ENCODE measurements around the gene HS3ST6. TPM values are rescaled to one million over a fixed set of nuclear protein-coding genes. Genes with fewer than 3 reads are reported as not detected.
"Not testable (repeated sequence)": the region's sequence is repeated elsewhere in the genome, so short reads cannot be mapped to it uniquely, and the experiment has no call there.

HS3ST6 gene
- total RNA-seq, 1 experiment from 2014 or later, result not detected

DNA sequence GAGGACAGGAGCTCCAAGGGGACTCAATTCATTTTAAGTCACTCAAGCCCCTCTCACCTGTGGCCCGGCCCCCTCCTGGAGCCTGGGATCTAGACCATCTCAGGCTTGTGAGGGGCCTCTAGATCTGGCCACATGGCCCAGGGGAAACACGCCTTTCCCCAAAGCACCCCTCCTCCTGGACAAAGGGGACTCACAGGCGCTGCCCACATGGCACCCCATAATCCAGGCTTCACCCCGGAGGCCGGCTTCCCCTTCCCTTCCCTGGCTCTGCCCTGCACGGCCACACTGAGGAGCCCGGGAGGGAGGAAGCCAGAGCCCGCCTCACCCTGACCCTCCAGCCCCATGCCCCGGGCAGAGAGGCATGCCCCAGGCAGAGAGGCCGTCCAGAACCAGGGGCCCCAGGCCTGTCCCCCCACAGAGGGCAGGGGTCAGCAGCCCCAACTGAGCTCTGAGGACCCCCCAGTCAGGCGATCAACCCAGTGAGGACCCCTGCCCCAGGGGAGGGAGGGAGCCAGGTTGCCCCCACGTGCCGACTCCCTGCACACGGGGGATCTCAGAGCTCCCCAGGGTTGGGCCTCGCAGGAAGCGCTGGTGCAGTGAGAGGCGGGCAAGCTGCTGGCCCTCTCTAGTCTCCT, 10.9 kb downstream of the HS3ST6 start:
- no peak for DNase-seq (ENCODE audit: low read depth)

DNA sequence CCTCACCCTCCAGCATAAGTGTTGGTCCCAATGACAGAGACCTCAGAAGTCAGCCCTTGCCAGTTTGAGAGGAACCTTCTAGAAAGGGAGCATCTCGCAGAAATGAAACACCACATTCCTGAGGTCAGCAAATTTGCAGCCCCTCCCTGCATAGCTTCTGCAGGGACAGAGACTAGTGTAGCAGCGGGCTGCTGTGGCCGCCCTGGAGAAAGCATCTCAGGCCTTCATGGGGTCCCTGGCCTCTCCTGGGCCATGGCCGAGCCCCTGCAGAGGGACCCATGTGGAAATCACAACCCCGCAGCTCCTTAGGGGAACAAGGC, 11.4 kb downstream of the HS3ST6 start:
- DNase-seq (ENCODE audit: low read depth), result no peak

DNA sequence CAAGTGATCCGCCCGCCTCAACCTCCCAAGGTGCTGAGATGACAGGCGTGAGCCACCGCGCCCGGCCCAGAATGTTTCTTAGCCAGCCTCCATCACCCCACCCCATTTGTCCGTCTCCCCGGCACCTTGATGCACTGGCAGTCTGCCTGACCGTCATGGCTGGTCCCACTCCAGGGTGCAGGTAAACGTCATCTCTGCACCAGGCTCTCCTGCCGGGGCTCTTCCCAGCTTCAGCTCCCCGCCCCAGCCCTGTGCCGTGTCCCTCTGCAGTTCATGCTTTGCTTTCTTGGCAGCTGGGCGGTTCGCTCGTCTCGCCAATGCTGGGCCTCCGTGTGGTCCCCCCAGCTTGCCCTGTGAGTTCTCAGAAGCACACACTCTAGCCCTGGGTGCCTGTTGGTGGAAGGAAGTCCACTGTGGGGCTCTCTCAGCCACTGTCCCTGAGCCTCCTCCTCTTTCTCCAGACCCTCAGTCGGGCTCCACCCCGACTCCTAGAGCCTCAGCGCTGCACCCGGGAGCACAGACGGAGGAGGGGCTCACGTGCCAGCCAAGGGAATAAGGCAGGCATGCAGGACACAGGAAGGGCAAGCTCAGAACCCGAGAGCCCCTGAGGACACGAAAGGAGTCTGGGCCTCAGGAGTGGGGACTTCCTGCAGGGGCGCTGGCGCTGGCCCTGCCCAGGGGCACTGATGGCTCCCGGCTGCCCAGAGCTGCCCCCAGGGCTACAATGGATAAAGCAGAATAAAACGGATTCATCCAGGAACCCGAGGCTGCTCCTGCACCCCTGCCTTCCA, 12.0 kb downstream of the HS3ST6 start:
- no peak for DNase-seq (ENCODE audit: low read depth)

DNA sequence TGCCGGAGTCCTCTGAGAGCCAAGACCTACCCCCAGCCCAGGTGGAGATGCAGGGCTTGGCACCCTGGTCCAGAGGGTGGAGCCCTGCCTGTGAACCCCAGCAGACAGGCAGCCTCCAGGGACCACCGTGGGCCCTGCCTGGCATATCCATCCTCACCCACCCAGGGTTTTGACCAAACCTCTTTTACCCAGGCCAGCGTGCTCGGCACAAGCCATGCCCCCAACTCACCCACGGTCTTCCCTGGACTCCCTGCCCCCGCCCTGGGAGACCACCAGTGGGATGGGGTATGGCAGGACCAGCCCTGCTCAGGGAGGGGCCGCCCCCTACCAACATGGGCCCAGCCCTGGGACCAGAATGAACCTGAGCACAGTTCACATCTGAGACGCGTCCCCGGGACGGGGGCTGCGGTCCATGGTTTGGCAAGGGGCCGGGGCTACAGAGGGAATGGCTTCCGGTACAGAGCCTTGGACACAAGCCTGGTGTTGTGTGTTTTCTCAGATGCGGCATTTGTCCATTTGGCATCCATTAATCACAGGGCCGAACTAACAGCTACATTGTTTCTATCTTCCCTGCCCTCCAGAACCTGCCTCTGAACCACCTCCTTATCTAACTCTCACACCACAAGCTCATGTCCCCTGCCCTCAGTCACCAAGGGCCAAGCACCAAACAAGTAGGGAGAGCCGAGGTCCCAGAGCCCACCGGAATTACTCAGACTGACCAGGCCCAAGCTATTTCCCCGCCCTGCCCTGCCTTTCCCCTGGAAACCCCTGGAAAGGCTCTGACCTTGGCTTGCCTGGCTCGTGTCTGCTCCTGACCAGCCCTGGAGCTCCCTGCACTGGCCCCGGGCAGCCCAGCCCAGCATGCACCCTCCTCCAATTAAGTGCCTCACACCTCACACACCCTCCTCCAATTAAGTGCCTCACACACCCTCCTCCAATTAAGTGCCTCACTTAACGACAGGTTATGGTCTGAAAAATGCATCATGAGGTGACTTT, 14.1 kb downstream of the HS3ST6 start:
- no peak for DNase-seq (ENCODE audit: low read depth)

- DNase-seq (ENCODE audit: low read depth), result no peak
Measured at GRCh38 chr16:1903220-1903574, 15.0 kb downstream of the HS3ST6 start.

DNA sequence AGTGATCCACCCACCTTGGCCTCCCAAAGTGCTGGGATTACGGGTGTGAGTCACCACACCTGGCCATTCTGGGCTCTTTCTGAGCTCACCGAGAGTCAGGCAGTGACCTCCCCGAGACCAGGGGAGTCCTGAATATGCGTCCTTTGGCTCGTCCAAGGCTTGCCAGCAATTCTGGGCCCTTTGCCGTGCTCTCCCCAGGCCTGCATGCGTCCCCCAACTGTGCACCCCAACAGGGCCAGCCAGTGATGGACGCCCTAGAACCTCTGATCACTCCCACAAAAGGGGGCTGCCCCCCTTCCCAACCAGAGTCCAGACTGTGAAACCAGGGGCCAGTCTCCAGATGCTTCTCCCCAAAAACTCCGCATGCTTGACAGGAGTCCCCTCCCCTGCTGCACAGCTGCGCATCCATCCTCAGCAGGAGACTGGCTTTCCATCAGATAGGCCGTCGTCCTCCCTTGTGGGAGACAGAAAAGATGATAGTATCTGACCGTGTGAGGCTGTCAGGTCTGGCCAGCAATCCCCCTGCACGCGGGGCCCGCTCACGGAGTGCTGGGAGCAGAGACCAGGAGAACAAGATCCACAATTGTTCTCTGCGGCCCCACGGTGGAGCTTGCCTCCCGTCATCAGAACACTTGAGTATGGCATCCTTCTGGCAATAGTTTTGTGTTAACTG, 15.5 kb downstream of the HS3ST6 start:
- DNase-seq (ENCODE audit: low read depth), result no peak

- DNase-seq (ENCODE audit: low read depth), result no peak
Measured at GRCh38 chr16:1900452-1900774, 17.8 kb downstream of the HS3ST6 start.

GRCh38 chr16:1899641-1900451, 18.4 kb downstream of the HS3ST6 start:
- DNase-seq (ENCODE audit: low read depth), result no peak

- DNase-seq (ENCODE audit: low read depth), result not testable (repeated sequence)
Measured at GRCh38 chr16:1897692-1898091, 20.5 kb downstream of the HS3ST6 start.

GRCh38 chr16:1895949-1896675, 22.1 kb downstream of the HS3ST6 start:
- DNase-seq (ENCODE audit: low read depth), result no peak

GRCh38 chr16:1895068-1895467, 23.1 kb downstream of the HS3ST6 start:
- DNase-seq (ENCODE audit: low read depth), result no peak

DNA sequence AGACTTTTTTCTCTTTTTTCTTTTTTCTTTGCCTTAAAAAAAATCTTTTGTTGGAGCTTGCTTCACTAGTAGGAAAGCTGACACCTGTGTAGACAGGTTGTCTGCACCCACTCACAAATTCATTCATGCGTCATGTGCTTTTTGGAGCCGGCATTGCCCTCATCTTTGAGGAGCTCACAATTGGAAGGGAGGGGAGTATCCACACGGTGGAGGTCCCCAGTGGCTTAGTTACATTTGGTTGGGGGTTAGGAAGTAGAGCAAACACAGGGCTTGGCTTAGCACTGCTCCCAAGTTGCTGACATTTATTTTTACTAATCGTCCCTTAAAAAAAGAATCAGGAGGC, 27.5 kb downstream of the HS3ST6 start:
- no peak for DNase-seq (ENCODE audit: low read depth)

DNA sequence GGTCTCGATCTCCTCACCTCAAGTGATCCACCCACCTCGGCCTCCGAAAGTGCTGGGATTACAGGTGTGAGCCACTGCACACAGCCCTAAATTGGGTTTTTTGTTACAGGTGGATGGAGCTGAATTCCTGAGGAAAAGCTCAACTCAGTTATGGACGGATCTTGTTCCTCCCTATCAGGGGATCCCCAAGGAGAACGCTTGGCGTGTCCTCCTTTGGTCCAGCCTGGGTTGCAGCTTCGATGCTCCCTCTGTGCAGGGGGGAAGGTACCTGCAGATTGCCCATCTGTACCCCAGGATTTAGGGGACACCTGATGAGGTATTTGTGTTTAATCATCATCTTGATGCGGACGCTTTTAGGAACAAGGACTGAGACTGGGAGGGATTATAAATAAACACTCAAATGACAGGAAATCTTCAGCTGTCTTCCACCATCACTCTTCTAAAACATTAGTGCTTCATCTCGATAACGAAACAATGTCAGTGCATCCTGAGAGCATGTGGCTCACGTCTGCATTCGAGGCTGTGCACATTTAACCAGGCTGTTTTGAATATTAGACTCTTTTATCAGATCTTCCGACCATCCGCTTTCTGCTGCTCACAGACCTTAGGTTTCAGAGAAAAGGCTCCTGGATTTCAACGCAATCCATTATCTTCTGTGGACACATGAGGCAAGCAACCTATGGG, 28.0 kb downstream of the HS3ST6 start:
- no peak for DNase-seq (ENCODE audit: low read depth)

DNA sequence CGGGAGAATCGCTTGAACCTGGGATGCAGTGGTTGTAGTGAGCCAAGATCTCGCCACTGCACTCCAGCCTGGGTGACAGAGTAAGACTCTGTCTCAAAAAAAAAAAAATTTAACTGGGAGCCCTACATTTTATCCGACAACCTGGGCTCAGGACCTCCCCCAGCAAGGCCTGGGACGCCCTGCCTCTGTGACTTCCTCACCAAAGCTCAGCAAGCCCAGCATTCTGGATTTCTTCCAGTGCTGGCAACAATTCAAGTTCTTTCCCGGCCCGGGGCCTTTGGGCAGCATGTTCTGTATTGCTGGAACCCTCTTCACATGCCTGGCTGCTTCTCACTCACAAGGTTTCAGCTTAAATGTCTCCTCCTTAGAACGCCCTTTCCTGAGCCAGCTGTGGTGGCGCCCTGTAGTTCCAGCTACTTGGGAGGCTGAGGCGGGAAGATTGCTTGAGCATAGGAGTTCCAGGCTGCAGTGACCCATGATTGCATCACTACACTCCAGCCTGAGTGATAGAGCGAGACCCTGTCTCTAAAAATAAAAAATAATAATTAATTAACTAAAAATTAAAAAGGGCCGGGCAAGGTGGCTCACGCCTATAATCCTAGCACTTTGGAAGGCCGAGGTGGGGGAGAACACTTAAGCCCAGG, 30.4 kb downstream of the HS3ST6 start:
- peak; percentile 10 for DNase-seq (ENCODE audit: low read depth)

DNA sequence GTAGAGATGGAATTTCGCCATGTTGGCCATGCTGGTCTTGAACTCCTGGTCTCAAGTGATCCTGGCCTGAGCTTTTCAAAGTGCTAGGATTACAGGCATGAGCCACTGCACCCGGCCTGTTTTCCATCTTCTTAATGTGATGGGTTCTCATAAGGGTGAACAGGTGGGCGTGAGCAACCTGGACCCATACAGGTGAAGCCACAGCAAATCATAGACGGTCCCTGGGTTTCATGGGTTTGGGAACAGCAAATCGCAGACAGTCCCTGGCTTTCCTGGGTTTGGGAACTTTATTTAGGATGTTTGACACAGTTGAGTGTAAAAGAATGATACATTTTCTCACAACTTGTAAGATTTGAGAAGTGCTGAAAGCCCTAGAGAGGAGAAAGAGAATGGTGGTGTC, 33.3 kb downstream of the HS3ST6 start:
- no peak for DNase-seq (ENCODE audit: low read depth)

DNA sequence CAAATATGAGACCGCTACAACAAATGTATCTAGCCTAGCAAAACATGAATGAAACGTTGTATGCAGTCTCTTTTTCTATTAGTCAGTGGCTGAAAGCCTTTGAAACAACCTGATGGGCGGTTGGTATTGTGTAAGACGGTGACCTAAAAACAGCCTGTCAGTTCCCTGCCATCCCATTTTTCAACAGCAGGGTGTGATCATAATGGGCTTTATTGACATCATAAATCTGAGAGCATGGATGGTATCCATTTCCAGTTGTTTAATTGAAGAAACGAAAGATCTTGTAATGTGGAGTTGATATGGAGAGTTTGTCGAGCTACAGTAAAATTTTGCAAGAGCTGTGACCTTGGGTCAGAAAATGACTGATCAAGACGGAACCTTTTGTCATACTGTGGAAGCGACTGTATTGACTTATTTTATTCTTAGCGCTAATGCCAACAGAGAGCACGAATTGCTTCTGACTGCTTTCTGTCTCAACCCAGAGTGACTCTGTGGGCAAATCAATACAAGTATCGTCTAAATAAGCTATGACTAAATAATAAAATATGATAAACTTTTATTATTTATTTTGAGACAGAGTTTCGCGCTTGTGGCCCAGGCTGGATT, 34.0 kb downstream of the HS3ST6 start:
- DNase-seq (ENCODE audit: low read depth), result peak; percentile 36

DNA sequence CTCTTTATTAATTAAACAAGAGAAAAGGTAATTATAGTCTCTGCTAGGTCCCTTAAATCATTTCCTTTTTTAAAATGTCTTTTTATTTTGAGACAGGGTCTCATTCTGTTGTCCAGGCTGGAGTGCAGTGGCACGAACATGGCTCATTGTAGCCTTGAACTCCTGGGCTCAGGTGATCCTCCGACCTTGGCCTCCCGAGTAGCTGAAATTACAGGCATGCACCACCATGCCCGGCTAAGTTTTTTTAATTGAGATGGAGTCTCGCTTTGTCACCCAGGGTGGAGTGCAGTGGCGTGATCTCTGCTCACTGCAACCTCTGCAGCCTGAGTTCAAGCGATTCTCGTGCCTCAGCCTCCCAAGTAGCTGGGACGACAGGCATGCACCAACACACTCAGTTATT, 37.0 kb downstream of the HS3ST6 start:
- not testable (repeated sequence) for DNase-seq (ENCODE audit: low read depth)

- DNase-seq (ENCODE audit: low read depth), result no peak
Measured at GRCh38 chr16:1879477-1879876, 38.7 kb downstream of the HS3ST6 start.

- no peak for DNase-seq (ENCODE audit: low read depth)
Measured at GRCh38 chr16:1878256-1878655, 40.0 kb downstream of the HS3ST6 start.
